GM21737 (cell line): ENCODE results near the gene KANSL3.
"Not testable (repeated sequence)": the region's sequence is repeated elsewhere in the genome, so short reads cannot be mapped to it uniquely, and the experiment has no call there.

Experiments used
- ATAC-seq: cut with Tn5 transposase; IDR thresholded peaks from one replicate; pipeline ENCODE4 v1.9.1; 2021; ENCODE audit warnings: mild to moderate bottlenecking, moderate library complexity; ENCODE audit not compliant: unreplicated experiment

KANSL3 gene

GRCh38 chr2:96638144-96639121 lies at the start of gene KANSL3:
Gene KANSL3, minus strand, starts transcription at chr2:96638312. Its CDS starts 1,177 bp downstream, at chr2:96637135.
- ATAC-seq: peak; percentile 80

- ATAC-seq: no peak
Measured at GRCh38 chr2:96687266-96687665, 49.2 kb upstream of the KANSL3 start.

GRCh38 chr2:96685577-96686459 lies 47.7 kb upstream of the KANSL3 start:
- no peak for ATAC-seq

DNA sequence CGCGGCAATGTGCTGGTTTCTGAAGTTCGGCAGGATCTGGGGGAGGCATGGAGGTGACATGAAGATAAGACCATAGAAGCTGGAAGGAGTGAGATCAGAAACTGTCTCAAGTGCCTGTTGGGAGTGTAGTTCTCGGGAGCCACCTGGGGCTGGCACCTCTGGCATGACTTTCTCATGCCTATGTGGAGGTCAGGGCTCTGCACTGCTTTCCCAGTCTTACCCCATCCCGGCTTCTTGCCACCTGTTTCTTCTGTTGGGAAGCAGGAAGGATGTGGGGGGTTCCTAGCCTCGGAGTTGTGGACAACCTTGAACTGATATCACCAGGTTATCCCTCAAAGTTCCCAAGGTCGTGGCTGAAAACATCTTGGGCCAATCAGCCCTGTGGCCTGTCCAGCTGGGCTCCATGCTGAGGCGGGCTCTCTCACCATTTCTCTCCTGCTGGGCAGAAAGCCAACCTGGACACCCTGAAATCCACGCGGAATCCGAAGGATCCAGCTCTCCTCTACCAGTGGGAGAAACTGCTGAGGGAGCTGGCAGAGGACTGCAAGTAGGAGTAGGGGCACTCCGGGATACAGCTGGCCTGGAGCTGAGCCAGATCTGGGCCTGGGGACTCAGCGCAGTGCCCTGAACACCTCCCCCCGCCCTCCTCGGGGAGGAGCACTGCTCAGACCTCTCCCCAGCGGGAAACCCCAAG lies 46.9 kb upstream of the KANSL3 start:
- ATAC-seq: no peak

DNA sequence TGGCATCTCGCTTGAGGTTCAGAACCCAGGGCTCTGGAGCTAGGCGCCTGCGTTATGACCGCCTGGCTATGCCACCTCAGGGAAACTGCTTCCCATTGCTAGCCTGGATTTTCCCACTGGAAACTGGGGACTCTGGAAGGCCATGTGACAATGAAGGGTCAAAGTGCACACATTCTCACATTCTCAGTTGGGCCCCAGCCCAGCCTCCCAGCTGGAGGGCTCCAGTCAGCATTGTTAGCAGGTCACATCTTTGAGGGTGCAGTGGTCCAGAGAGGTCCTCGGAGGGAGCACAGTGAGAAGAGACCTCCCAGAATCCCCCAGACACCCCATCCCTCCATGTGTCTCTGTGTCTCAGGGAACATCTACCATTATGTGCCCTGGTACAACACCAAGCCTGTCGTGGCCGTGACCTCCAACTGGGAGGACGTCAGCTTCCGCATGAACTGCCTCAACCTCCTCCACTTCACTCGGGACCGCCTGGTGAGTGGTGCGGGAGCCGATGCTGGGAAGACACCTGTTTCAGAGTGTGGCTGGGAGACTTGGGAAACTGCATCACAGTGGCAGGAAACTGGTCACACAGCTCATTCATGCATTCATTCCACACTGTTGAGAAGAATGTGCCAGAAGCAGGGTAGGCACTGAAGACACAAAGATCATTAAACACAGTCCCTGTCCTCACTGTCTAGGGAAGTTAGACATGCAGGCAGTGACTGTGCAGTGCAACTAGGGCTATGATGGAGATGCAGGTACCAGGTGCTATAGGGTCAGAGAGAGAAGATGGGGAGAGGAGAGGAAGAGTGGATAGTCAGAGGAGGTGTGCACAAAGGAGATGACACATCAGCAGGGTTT lies 46.1 kb upstream of the KANSL3 start:
- ATAC-seq: no peak

GRCh38 chr2:96683307-96683706 lies 45.2 kb upstream of the KANSL3 start:
- no peak for ATAC-seq

GRCh38 chr2:96681540-96681939 lies 43.4 kb upstream of the KANSL3 start:
- ATAC-seq: no peak

GRCh38 chr2:96680561-96681141 lies 42.5 kb upstream of the KANSL3 start:
- ATAC-seq: no peak

DNA sequence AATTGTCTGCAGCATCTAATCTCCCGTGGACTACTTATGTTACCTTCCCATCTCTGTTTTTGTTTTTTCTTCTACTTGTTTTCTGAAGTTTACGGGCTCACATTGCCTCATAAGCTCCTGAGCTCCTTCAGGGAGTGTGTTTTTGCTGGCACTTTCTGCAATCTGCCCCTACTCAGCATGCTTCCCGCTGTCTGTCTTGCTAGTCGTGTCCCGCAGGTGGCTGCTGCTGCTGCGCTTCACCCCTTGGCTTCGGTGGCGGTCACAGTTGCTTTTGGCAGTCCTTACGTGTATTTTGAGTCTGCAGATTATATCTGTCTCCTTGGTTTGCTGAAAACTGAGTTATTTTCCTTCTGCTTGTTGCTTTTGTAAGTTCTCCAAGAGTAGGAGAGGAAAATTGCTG lies 41.7 kb upstream of the KANSL3 start:
- ATAC-seq: no peak

DNA sequence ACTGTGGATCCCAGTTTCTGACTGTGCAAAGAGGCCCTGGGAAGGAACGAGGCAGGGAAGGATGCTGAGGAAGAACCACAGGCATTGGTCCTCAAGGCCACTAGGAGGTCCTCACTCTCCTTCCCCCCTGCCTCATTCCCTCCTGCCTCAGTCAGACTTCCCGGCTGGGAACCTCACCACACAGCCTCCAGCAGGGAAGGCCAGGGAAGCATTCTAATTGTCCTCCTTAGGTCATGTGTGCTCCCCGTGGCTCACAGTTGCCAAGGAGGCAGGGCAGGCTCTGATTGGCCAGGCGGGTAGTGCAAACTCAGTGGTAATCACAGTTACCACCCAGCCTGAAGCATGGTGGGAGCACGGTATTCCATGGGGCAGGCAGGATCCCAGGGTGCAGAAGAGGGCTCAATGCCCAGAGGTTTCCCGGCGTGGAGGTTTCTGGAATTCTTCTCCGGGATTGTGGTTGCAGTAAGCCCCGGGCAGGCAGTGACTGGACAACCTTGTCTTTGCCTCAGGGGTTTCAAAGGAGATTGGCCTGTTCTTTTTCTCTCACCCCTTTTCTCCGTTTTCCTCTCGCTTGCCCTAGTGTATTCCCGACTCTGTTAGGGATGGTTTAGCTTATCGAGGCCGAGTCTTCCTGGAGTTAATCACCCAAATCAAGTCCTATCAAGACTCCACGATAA lies 31.6 kb upstream of the KANSL3 start:
- ATAC-seq: no peak

GRCh38 chr2:96668771-96669170 lies 30.7 kb upstream of the KANSL3 start:
- no peak for ATAC-seq

- ATAC-seq: not testable (repeated sequence)
Measured at GRCh38 chr2:96665717-96666116, 27.6 kb upstream of the KANSL3 start.

DNA sequence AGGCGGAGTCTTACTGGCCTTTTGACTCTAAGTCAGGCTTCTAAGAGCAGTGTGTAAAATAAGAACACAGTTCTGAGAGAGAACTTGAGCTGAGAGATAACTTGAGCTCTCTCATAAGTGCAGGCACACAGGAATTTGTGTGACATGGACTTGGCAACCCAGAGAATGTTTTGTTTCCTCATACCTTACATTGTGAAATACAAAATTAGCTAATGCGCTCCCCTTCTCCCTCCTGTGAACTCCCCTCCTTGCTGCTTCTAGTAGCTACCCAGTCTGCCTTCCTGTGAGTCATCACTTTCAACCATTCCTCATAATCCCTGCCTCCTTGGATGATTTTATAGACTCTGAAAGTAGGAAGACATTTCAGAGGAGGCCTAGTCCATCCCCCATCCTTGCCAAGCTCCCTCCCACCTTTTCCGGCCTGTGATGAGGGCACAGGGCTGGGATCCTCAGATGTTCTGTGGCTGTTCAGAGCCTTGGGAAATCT lies 27.0 kb upstream of the KANSL3 start:
- no peak for ATAC-seq

- no peak for ATAC-seq
Measured at GRCh38 chr2:96664366-96664925, 26.3 kb upstream of the KANSL3 start.

DNA sequence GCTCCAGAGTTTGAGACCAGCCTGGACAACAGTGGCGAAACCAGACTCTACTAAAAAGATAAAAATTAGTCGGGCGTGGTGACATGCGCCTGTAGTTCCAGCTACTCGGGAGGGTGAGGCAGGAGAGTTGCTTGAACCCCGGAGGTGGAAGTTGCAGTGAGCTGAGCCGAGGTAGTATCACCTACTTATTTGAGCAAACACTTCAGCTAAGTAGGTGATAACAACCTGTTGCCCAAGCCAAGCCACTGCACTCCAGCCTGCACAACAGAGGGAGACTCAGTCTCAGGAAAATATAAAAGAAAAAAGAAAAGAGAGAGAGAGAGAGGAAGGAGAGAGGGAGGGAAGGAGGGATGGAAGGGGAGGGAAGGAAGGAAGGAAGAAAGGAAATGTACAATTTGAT lies 25.7 kb upstream of the KANSL3 start:
- no peak for ATAC-seq

DNA sequence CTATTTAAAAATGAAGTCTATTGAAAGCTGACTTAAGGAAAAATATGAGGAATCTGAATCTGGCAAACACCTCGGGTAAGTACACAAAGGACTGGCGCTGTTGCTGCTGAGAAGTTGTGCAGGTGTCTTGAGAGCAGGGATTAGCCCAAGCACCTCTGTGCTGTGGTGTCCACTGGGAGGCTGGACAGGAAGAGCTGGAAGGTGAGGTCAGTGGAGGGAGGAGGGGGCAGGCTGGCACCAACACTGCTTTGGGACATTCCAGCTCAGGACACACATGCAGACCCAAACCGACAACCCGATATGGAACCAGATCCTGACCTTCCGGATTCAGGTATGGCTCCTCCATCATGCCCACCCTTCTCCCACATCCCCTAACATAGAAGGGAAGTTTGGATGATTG lies 25.1 kb upstream of the KANSL3 start:
- ATAC-seq: no peak

DNA sequence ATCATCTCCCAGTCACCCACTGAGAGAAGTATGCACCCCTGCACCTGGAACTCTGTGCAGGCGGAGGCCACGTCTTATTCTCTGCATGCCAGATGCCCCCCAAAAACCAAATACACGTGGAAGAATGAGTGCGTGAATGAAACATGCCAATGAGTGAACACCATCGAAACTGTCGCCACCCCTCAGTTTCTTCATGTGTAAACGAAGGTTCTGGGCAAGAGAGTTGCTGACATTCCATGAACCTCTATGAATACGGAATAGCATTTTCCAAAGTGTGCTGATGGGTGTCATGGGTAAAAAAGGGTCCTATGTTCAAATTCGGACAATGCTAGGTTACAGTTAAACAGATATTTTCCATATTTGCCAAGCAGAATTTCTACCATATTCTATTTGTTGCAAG lies 24.2 kb upstream of the KANSL3 start:
- no peak for ATAC-seq

- no peak for ATAC-seq
Measured at GRCh38 chr2:96661324-96661723, 23.2 kb upstream of the KANSL3 start.

DNA sequence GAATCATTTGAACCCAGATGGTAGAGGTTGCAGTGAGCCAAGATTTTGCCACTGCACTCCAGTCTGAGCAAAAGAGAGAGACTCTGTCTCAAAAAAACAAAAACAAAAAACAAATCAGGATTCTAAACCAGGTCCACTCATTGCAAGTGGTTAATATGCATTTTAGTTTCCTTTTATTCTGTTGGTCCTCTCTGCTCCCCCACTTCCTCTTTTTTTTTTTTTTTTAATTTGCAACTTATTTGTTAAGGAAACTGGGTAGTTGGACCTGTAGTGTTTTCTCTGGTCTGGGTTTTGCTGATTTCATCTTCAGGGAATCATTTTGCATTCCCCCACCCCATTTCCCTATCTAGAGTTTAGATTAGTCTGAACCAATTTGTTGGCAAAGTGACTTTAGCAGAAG lies 18.4 kb upstream of the KANSL3 start:
- no peak for ATAC-seq
